ENCODE data around the gene OSBP.
"Not testable (repeated sequence)": the region's sequence is repeated elsewhere in the genome, so short reads cannot be mapped to it uniquely, and the experiment has no call there.

The OSBP gene

DNA sequence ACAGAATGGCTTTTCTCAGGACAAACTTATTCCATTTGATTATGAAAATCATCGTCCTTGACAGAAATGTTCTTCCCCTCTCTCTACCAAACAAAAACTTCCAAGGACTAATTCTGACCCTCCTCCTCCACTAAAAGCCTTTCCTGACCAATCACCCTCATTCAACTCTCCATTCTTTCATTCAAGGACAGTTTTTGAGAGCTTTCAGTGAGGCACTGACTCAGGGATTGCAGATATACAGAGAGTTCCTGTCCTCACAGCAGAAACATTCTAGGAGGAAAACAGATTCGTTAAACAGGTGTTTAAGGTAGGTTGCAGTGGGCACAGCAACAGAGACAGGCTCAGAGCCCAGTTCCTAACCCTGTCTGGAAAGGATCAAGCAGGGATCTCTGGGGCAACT, 62.7 kb downstream of the OSBP start:
- no peak for DNase-seq

DNA sequence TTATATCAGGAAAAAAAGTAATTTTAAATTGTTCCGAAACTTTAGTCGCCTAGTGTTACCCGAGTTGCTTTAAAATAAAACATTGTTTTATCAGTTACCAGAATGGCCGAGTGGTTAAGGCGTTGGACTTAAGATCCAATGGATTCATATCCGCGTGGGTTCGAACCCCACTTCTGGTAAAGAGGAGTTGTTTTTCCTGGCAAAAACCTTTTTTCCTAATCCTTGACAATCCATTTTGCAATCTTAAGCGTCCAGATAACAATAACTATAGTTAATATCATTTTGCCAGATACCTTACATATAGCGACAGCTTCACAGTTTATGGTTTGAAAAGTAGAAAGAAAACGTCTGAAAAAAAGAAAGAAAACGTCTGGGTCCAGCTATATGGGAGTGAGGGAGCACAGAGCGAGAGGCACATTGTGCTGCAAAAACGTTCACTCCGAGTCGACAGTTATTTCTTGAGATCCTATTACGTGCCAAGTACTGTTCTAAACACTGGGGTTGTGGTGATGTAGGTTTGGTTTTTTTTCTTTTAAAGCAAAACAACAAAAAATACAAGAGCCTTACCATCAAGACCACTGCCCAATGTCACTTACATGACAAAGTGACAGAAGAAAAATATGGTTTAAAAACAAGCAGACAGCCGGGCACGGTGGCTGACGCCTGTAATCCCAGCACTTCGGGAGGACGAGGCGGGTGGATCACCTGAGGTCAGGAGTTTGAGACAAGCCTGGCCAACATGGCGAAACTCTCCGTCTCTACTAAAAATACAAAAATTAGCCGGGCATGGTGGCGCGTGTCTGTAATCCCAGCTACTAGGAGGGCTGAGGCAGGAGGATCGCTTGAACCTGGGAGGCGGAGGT, 63.7 kb downstream of the OSBP start:
- peak; percentile 46 to 50 for DNase-seq

DNA sequence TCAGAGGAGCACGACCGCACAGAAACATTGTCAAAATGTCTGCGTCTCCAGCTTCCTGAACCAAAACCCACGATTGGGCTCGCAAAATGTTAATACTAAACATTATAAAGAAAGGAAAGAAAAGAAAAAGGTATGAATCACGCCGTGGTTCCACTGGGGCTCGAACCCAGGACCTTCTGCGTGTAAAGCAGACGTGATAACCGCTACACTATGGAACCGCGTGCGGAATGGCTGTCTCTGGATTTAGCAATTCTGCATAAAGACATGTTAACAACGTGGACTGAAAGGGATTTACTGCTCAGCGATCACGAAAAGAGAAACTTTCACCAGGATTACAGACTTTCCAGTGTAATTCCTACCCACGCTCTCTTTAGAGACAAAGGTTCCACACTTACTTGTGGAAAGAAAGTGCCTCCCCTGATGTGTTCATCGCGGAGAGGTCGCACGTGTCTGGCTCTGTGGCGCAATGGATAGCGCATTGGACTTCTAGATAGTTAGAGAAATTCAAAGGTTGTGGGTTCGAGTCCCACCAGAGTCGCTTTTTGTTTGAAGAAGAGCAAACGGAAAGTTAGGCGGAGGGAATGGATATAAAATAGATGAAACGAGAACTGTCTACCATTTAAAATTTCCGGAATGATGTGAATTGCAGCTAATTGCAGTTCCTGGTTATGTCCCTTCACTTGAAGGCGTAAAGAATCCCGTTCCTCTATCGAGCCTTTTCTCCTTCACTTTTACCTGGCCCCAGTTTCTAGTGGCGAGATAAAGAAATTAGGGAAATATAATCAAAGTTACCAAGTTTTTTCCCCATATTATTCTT, 64.5 kb downstream of the OSBP start:
- peak; percentile 89 to 92 for DNase-seq

DNA sequence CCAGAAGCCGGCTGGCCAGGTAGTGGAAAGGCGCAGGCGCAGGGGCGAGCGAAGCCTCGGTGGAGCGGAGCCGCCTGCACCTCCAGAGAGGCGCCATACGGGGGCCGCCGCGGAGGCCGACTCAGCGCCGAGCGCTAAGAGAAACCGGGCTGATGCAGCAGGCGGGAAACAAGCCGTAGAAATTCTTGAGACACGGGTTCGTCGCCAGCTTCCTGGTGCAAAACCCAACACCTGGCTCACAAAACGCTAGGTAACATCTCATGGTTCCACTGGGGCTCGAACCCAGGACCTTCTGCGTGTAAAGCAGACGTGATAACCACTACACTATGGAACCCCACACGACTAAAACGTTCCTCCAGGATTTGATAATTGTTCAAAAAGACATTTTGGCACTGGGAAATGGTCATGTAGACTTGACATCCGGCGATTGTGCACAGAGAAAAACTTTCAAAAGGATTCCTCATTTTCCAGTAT, 65.2 kb downstream of the OSBP start:
- peak; percentile 94 to 95 for DNase-seq

DNA sequence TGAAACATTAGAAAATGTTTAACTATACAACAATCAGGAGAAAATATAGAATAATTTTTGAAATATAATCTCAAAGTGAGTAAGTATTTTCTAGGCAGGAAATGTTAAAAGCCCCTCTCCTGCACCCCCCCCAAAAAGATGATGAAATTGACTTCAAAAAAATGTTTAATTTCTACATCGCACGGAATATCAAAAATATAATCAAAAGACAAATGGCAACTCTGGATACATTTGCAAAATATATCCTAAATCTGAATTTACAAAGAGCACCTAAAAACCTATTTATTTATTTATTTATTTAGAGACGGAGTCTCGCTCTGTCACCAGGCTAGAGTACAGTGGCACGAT, 67.3 kb downstream of the OSBP start:
- no peak for DNase-seq

DNA sequence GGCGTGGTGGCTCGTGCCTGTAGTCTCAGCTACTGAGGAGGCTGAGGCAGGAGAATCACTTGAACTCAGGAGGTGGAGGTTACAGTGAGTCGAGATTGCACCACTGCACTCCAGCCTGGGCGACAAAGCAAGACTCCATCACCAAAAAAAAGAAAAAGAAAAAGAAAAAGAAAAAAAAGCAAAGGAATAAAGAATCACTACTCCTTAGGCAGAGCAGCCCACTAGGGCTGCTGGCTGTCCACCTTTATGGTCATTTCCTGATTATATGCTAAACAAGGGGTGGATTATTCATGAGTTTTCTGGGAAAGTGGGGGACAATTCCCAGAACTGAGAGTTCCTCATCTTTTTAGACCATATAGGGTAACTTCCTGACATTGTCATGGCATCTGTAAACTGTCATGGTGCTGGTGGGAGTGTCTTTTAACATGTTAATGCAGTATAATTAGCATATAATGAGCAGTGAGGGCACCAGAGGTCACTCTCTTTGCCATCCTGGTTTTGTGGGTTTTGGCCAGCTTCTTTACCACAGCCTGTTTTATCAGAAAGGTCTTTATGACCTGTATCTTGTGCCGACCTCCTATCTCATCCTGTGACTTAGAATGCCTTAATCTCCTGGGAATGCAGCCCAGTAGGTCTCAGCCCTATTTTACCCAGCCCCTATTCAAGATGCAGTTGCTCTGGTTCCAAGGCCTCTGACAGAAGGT, 67.8 kb downstream of the OSBP start:
- not testable (repeated sequence) for DNase-seq

DNA sequence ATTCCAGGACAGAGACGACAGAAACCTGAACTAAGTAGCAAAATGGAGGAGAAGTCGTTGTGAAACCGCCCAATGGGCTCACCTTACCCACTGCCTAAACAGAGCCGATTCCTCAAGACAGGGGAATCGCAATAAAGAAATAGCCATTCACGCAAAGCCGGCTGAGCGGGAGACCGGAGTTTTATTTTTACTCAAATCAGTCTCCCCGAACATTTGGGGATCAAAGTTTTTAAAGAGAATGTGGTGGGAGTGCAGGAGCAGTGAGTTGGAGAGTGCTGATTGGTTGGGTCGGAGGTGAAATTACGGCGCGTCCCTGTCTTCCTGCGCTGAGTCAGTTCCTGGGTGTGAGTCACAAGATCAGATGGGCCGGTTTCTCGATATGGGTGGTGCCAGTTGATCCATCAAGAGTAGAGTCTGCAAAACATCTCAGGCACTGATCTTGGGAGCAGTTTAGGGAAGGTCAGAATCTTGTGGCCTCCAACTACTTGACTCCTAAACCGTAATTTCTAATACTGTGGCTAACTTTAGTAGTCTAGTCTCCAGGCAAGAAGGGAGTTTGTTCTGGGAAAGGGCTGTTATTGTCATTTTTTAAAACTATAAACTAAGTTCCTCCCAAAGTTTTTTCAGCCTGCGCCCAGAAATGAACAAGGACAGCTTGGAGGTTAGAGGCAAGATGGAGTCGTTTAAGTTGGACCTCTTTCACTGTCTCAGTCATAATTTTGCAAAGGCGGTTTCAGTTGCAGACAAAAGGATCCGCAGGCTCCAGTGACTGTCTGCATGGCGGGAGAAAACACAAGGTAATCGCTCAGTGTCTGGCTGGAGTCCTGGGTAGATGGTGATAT, 70.2 kb downstream of the OSBP start:
- DNase-seq = no peak

DNA sequence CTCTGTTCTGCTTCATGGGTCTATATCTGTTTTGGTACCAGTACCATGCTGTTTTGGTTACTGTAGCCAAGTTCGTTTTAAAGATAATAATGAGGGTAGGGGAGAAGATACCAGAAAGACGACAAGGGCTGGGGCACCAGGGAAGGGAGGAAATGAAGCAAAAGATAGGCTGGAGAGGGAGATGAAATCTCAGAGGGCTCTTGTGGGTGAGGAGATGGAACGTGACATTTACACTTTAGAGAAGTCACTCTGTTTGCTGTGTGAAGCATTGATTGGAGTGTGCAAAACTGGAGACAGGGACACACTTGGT, 70.8 kb downstream of the OSBP start:
- no peak for DNase-seq

DNA sequence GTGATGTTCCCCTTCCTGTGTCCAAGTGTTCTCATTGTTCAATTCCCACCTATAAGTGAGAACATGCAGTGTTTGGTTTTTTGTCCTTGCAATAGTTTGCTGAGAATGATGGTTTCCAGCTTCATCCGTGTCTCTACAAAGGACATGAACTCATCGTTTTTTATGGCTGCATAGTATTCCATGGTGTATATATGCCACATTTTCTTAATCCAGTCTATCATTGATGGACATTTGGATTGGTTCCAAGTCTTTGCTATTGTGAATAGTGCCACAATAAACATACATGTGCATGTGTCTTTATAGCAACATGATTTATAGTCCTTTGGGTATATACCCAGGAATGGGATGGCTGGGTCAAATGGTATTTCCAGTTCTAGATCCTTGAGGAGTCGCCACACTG, 71.9 kb downstream of the OSBP start:
- DNase-seq = not testable (repeated sequence)

DNA sequence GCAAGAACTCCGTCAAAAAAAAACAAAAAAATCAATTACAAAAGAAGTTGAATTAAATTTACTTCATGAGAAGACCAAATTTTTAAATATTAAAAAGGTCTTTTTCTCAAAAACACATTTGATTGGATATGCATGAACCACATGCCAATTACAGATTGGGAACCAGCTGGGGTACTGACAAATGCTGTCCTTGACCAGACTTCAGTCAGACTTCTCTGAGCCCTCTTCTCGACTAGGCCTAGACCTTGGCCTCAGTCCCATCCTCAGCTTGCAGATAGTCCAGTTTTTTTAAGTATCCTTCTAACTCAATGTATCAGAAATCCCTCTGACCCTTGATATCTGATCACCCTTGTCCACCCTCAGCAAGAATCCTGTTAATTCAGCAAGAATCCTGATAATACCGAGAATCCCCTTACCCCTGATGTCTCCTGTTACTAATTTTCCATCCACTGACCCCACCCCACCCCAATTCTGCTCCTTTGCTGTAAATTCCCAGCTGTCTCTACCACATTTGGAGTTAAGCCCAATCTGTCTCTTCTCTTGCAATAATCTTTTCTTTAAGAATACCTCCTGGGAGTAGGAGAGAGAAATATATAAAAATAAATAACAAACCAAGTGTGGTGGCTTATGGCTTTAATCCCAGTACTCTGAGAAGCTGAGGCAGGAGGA, 73.3 kb downstream of the OSBP start:
- DNase-seq = no peak

DNA sequence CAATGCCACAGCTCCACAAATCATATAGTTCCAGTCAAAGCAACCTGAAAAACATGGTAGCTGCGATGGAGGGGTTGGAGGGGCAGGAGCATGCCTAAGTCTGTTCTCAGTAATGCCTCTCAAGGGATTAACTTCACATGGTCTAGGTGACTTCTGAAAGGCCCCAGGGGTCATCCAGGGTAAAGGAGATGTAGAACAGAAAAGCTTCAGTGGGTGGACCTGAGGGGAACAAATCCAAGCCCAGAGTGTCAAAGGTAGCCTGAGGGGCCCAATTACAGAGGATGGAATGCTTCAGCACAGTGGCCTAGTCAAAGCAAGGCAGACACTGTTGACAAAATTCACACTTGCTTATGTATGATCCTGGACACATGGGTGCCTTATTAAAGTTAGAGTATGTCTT, 80.9 kb downstream of the OSBP start:
- DNase-seq = no peak

DNA sequence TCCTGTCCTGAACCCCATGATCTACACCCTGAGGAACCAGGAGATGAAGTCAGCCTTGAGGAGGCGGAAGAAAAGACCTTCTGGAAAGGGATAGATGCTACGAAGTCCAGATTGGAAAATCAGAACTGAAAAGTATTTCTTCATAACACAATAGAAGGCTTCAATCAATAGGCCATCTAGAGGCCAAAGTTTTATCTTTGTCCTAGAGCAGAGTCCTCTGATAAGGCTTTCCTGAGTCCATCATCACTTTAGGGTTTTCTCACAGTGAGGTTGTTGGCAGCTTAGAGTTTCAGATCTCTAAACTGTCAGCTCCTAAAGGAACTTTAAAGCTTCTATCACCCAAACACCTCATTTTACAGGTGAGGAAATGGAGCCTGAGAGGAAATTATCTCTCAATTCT, 83.0 kb downstream of the OSBP start:
- DNase-seq = no peak

DNA sequence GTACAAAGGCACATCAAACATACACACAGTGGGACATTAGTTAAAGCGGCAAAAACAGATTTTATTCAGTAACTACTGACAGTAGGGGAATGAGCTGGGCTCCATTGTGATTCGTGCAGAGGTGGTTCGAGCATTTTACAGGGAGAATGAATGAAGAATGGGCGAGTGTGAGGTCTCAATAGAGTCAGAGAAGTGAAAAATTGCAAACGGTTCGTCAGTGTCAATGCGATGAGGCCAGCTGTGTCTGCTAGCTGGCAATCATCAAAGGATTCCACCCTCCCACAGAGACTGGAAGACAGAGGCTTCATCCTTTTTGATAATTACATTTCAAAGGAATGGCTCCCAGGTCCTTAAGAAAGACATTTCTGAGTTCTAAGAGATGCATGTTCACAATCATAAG, 86.9 kb downstream of the OSBP start:
- no peak for DNase-seq
